ENCODE results near the gene ZNF544. TPM values are rescaled to one million over a fixed set of nuclear protein-coding genes. Genes with fewer than 3 reads are reported as not detected.

ZNF544 gene
- total RNA-seq, 1 donor from 2014 or later = 20.1 TPM

DNA sequence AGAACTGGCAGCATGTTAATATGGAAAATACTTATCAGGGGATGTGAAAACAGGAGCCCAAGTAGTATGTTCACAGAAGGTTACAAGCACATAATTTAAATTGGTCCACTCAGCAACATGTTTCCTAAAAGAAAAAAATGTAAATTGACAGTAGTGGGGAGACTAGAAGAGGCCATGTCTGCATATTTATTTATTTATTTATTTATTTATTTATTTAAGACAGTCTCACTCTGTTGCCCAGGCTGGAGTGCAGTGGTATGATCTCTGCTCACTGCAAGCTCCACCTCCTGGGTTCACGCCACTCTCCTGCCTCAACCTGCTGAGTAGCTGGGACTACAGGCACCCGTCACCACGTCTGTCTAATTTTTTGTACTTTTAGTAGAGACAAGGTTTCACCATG is 36.4 kb downstream of the ZNF544 start:
- no peak overlapping the region for H3K27ac ChIP-seq
- no peak overlapping the region for H3K4me3 ChIP-seq
- peaks cover 0 to 84% of the 10 kb centered on the region in 2 donors for H3K36me3 ChIP-seq
- no peaks in the 10 kb centered on the region for H3K27me3 ChIP-seq
- intact Hi-C loops (cut with DNase I) = no loop called here
- H3K9me3 ChIP-seq = peaks cover 90% of the 10 kb centered on the region
- no peaks in the 10 kb centered on the region for H3K4me1 ChIP-seq
- TF ChIP-seq CTCF (IDR thresholded peaks at IDR 0.05) (no peak), POLR2AphosphoS5 (IDR thresholded peaks at IDR 0.05; ENCODE audit: insufficient read depth in 1 of 2, low read depth in 1 of 2) (no peak)
- no peak for DNase-seq (ENCODE audit: extremely low spot score in 2 of 2)

DNA sequence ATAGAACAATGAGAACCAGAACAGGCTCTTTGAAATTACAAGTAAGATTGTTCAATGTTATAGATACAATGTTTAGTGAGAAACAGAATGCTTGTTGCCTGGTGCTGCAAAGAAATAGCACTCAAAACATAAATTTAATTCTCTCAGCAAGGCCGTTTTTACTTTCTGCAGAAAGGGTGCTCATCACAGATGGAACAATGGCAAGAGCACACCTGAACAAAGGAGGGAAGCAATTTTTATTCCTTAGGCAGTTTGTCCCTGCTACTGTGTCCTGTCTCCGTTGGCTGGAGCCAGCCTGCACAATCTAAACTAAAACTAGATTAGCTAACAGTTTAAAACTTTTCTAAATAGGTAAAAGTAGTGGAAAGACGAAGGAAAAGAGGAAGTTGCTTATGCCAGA is 39.6 kb downstream of the ZNF544 start:
- peaks cover 0 to 75% of the 10 kb centered on the region in 2 donors for H3K36me3 ChIP-seq
- DNase-seq (ENCODE audit: extremely low spot score in 2 of 2) = no peak
- H3K4me3 ChIP-seq = no peak overlapping the region
- H3K4me1 ChIP-seq = no peaks in the 10 kb centered on the region
- peaks cover 79% of the 10 kb centered on the region for H3K9me3 ChIP-seq
- intact Hi-C loops (cut with DNase I) = no loop called here
- no peaks in the 10 kb centered on the region for H3K27me3 ChIP-seq
- no peak overlapping the region for H3K27ac ChIP-seq
- TF ChIP-seq POLR2A (IDR thresholded peaks at IDR 0.05) (no peak), CTCF (IDR thresholded peaks at IDR 0.05) (no peak), POLR2AphosphoS5 (IDR thresholded peaks at IDR 0.05; ENCODE audit: insufficient read depth in 1 of 2, low read depth in 1 of 2) (no peak)

DNA sequence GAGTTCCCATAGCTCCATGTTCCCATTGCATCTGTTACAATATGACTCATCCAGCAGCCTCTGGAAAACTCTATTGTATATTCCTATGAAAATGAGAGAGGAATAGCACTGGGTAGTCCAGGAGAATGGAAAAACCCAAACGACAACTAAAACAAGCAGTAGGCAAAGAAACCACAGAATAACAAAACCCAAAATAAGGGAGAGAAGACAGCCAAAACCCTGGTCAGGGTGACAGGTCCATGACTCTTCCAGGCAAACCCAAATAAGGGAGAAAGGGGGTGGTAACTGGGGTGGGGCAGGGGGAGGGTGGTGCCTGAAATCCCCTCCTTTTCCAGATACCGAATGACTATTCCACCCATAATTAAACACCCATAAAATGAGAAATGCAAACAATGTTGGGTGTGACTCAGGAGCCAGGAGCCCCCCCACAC is 46.1 kb downstream of the ZNF544 start:
- Histone ChIP-seq H3K4me1 (peaks cover 12% of the 10 kb centered on the region), H3K9me3 (peaks cover 39% of the 10 kb centered on the region), H3K36me3 (peaks cover 0 to 54% of the 10 kb centered on the region in 2 donors), H3K27me3 (no peaks in the 10 kb centered on the region), H3K27ac (no peak overlapping the region), H3K4me3 (no peak overlapping the region)
- no peak for TF ChIP-seq CTCF (IDR thresholded peaks at IDR 0.05)
- no peak for TF ChIP-seq POLR2A (IDR thresholded peaks at IDR 0.05)
- TF ChIP-seq POLR2AphosphoS5 (IDR thresholded peaks at IDR 0.05; ENCODE audit: insufficient read depth in 1 of 2, low read depth in 1 of 2) = no peak
- intact Hi-C loops (cut with DNase I) = no loop called here
- DNase-seq (ENCODE audit: extremely low spot score in 2 of 2) = no peak

DNA sequence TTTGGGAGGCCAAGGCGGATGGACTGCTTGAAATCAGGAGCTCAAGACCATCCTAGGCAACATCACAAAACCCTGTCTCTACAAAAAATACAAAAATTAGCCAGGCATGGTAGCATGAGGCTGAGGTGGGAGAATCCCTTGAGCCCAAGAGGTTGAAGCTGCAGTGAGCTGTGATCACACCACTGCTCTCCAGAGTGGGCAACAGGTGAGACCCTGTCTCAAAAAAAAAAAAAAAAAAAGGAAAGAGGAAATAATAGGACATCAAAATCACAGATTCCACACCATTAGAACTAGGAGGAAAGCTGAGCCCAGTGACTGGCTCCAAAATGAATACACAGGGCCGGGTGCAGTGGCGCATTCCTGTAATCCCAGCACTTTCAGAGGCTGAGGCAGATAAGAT is 46.9 kb downstream of the ZNF544 start:
- peaks cover 39% of the 10 kb centered on the region for H3K9me3 ChIP-seq
- peaks cover 20% of the 10 kb centered on the region for H3K4me1 ChIP-seq
- intact Hi-C loops (cut with DNase I) = no loop called here
- H3K4me3 ChIP-seq = no peak overlapping the region
- no peak for TF ChIP-seq CTCF (IDR thresholded peaks at IDR 0.05)
- no peak for DNase-seq (ENCODE audit: extremely low spot score in 2 of 2)
- no peaks in the 10 kb centered on the region for H3K27me3 ChIP-seq
- H3K36me3 ChIP-seq = peaks cover 0 to 54% of the 10 kb centered on the region in 2 donors
- no peak overlapping the region for H3K27ac ChIP-seq

DNA sequence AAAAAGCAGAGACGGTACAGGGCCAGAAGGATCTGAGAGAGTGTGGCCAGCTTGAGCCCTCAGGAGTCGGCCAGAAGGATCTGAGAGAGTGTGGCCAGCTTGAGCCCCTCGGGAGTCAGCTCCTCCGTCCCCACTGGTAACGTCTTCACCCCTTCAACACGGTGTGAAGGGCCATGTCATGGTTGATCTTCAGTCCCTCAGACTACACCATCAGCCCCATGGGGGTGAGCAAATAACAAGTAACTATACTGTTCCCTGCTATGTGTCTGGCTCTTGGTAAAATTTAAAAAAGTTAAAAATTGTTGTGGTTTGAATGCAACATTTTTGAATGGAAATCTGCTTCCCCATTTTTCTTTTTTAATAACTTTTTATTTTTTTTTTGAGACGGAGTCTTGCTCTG is 48.5 kb downstream of the ZNF544 start:
- Histone ChIP-seq H3K27ac (no peak overlapping the region), H3K4me3 (no peak overlapping the region), H3K4me1 (peaks cover 30% of the 10 kb centered on the region), H3K27me3 (no peaks in the 10 kb centered on the region), H3K36me3 (peaks cover 0 to 43% of the 10 kb centered on the region in 2 donors), H3K9me3 (peaks cover 27% of the 10 kb centered on the region)
- no peak for DNase-seq (ENCODE audit: extremely low spot score in 2 of 2)
- TF ChIP-seq POLR2AphosphoS5 (IDR thresholded peaks at IDR 0.05; ENCODE audit: insufficient read depth in 1 of 2, low read depth in 1 of 2) (no peak), CTCF (IDR thresholded peaks at IDR 0.05) (no peak), POLR2A (IDR thresholded peaks at IDR 0.05) (no peak)
- intact Hi-C loops (cut with DNase I) = no loop called here
